Neural cell (in vitro differentiated cells): Measurements from ENCODE around the gene VEZF1. TPM values are rescaled to one million over a fixed set of nuclear protein-coding genes. Genes with fewer than 3 reads are reported as not detected.

Source experiments
- H2AFZ ChIP-seq: fragments of 200-600, 300-800 bp; sonication (generic), shearing (Covaris generic); 2 replicates; pipeline ENCODE4 v1.6.0; 2014; ENCODE audit warnings: low read depth, mild to moderate bottlenecking, antibody characterized with exemption, low read length, moderate library complexity
- H3F3A ChIP-seq: fragments of 200-600 bp; shearing (Covaris generic); 2 replicates; pipeline ENCODE4 v1.6.1; 2016; ENCODE audit warnings: mild to moderate bottlenecking, moderate library complexity, mixed read lengths, antibody characterized with exemption, low read length; ENCODE audit not compliant: insufficient read depth, poor library complexity, severe bottlenecking
- H3K27ac ChIP-seq: fragments of 200-600, 300-800 bp; sonication (generic), shearing (Covaris generic); 2 replicates; pipeline ENCODE4 v1.5.1; 2014; ENCODE audit warnings: mild to moderate bottlenecking, low read length, moderate library complexity
- H3K27me3 ChIP-seq: fragments of 300-800, 200-600 bp; sonication (generic), shearing (Covaris generic); 2 replicates; pipeline ENCODE4 v1.6.0; 2014; ENCODE audit warnings: mild to moderate bottlenecking, low read depth, low read length, moderate library complexity; ENCODE audit not compliant: insufficient read depth
- H3K36me3 ChIP-seq: fragments of 300-800, 200-600 bp; sonication (generic), shearing (Covaris generic); 2 replicates; pipeline ENCODE4 v1.5.1; 2014; ENCODE audit warnings: mild to moderate bottlenecking, antibody characterized with exemption, low read length, moderate library complexity; ENCODE audit not compliant: insufficient read depth
- H3K4me2 ChIP-seq: fragments of 300-800, 200-600 bp; sonication (generic), shearing (Covaris generic); 2 replicates; pipeline ENCODE4 v1.6.0; 2014; ENCODE audit warnings: mild to moderate bottlenecking, low read length
- H3K4me3 ChIP-seq: fragments of 300-800, 200-600 bp; sonication (generic), shearing (Covaris generic); 2 replicates; pipeline ENCODE4 v1.5.1; 2014; ENCODE audit warnings: mild to moderate bottlenecking, low read length, moderate library complexity
- H3K79me2 ChIP-seq: fragments of 200-600 bp; shearing (Covaris generic); replicated peaks from 2 replicates; pipeline ENCODE4 v1.6.0; 2014; ENCODE audit warnings: mild to moderate bottlenecking, low read length, moderate library complexity; ENCODE audit not compliant: insufficient read depth
- H3K9ac ChIP-seq: fragments of 300-800, 200-600 bp; sonication (generic), shearing (Covaris generic); 2 replicates; pipeline ENCODE4 v1.6.1; 2016; ENCODE audit warnings: mild to moderate bottlenecking, low read length, mixed read lengths
- H3K9me2 ChIP-seq: fragments of 200-600 bp; shearing (Covaris generic); 2 replicates; pipeline ENCODE4 v1.6.1; 2016; ENCODE audit warnings: mild to moderate bottlenecking, low read length, mixed read lengths; ENCODE audit not compliant: insufficient read depth
- H3K9me3 ChIP-seq: fragments of 200-600, 300-800 bp; sonication (generic), shearing (Covaris generic); 2 replicates; pipeline ENCODE4 v1.6.1; 2016; ENCODE audit warnings: mild to moderate bottlenecking, mixed run types, low read length, moderate library complexity, mixed read lengths
- H4K20me1 ChIP-seq: fragments of 200-600 bp; shearing (Covaris generic); 2 replicates; pipeline ENCODE4 v1.6.1; 2016; ENCODE audit warnings: mild to moderate bottlenecking, mixed run types; ENCODE audit not compliant: insufficient read depth
- SMC3 ChIP-seq: fragments of 450-650 bp; conservative IDR thresholded peaks from 2 replicates; pipeline ENCODE4 v1.6.1; 2014; ENCODE audit warnings: antibody characterized with exemption, mild to moderate bottlenecking, moderate library complexity; ENCODE audit not compliant: poor library complexity
- polyA plus RNA-seq: library from polyadenylated mRNA; depleted of rRNA; stranded (reverse); fragments of >200 nt; gene quantifications from 2 replicates; pipeline ENCODE4 v1.2.3, GENCODE V29; 2014
- small RNA-seq, 3 experiments: library from RNA; depleted of rRNA; stranded (forward); fragments of <200 nt; gene quantifications; one replicate each; pipeline ENCODE3, GENCODE V24; 2012

Gene VEZF1
- polyA plus RNA-seq, 1 donor from 2014 or later: 64.6 TPM

- Histone ChIP-seq H3K27me3 (no peaks in the 10 kb centered on the region), H3K4me3 (no peak overlapping the region), H3K4me2 (no peak overlapping the region), H3K9me3 (no peaks in the 10 kb centered on the region), H4K20me1 (no peaks in the 10 kb centered on the region), H3K79me2 (peaks cover 3% of the 10 kb centered on the region), H2AFZ (no peak overlapping the region), H3F3A (no peaks in the 10 kb centered on the region), H3K27ac (no peak overlapping the region), H3K36me3 (no peaks in the 10 kb centered on the region), H3K9me2 (no peaks in the 10 kb centered on the region), H3K9ac (no peak overlapping the region)
- TF ChIP-seq SMC3: no peak
These were observed 63.4 kb downstream of the VEZF1 start for GRCh38 chr17:57924677-57925076.

Small RNA genes within 50 kb of the gene (small RNA-seq; reads per million reads assigned to genes)
- gene AC015813.4: 0 to 5.5 (median 0) reads per million in 3 experiments

Other genes starting within 250 kb of the VEZF1 start
- not detected in 2 replicates for gene CCDC182, start 243.0 kb downstream of the VEZF1 start, polyA plus RNA-seq
- gene MRPS23, start 138.2 kb downstream of the VEZF1 start, polyA plus RNA-seq: 80.5 and 88.1 TPM in 2 replicates
- gene CUEDC1, start 32.8 kb downstream of the VEZF1 start, polyA plus RNA-seq: 25.5 and 27.0 TPM in 2 replicates
- gene SRSF1, start 19.0 kb upstream of the VEZF1 start, polyA plus RNA-seq: 357 and 380 TPM in 2 replicates
- 66.7 and 72.0 TPM in 2 replicates for gene DYNLL2, start 95.2 kb upstream of the VEZF1 start, polyA plus RNA-seq
- not detected in 2 replicates for gene OR4D1, start 160.1 kb upstream of the VEZF1 start, polyA plus RNA-seq
- not detected in 2 replicates for gene OR4D2, start 178.7 kb upstream of the VEZF1 start, polyA plus RNA-seq
- not detected in 2 replicates for gene EPX, start 204.5 kb upstream of the VEZF1 start, polyA plus RNA-seq
- 32.9 and 42.1 TPM in 2 replicates for gene MKS1, start 231.0 kb upstream of the VEZF1 start, polyA plus RNA-seq